ENCODE data around the gene RASSF9.

RASSF9 gene

DNA sequence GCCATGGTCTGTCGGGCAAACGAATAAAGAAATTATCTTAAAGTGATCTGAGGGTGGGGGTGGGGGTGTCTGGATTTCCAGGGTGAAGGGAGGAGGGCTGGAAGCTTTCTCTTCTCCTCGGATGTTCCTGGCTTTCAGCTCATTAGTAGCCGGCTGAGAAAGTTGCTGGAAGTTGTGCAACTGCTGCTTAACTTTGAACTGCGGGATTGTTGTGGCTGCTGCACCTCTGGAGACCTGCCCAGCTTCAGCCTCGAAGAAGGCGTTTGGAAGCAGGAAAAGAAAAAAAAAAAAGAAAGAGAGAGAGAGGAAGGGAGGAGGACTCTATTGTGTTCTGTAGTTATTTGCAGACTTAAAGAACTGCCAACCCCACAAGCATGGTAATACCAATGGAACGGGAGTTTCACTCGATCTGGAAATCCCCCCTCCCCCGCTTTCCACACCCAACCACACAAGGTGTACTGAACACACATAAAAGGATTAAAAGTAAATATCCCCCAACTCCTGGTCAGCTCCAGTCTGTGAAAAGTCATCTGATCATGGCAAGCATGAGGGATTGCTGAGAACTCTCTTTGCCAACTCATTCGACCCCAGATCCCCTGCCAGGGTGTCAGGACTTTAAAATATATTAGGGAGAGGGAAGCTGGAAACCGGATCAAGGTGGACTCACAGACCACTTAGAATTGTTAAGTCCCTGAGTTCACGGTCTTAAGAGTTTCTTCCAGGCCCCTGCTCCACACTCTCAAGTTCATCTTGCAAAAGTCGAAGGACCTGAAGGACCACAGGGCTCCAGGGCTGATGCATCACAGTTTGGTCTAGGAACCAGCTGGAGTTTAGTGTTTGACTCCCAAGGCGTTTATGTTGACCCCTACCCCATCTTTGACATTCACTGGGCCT is at the start of gene RASSF9:
TSS of gene RASSF9 (minus strand) at position 213 of the 894 bp plus-strand sequence. CDS start at position 5, 208 bp downstream.
- no peak within 1 kb of the TSS for H3K9ac ChIP-seq (ENCODE audit: low read depth, low read length)

DNA sequence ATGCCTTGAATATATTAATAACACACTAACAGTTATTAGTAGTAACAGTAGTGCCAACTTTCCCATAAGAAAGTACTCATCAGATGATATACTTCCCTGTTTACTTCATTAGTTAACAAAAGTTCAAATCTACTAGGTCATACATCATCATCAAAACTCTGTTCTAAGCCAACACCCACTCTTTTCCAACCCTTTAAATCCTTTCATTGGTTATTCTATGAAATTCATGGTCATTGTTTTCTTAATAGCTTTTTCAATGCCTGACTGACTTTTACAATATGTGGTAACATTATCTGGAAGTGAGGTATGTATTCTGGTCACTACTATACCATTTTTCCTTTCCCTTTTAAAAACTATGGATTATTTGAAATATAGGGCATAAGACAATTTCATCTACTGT is 47.6 kb upstream of the RASSF9 start:
- TF ChIP-seq, protein P1, sequence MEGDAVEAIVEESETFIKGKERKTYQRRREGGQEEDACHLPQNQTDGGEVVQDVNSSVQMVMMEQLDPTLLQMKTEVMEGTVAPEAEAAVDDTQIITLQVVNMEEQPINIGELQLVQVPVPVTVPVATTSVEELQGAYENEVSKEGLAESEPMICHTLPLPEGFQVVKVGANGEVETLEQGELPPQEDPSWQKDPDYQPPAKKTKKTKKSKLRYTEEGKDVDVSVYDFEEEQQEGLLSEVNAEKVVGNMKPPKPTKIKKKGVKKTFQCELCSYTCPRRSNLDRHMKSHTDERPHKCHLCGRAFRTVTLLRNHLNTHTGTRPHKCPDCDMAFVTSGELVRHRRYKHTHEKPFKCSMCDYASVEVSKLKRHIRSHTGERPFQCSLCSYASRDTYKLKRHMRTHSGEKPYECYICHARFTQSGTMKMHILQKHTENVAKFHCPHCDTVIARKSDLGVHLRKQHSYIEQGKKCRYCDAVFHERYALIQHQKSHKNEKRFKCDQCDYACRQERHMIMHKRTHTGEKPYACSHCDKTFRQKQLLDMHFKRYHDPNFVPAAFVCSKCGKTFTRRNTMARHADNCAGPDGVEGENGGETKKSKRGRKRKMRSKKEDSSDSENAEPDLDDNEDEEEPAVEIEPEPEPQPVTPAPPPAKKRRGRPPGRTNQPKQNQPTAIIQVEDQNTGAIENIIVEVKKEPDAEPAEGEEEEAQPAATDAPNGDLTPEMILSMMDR (IDR thresholded peaks at IDR 0.05; ENCODE audit: borderline replicate concordance, extremely low read depth, low read length, poor library complexity, severe bottlenecking): no peak
- no peak for TF ChIP-seq EZH2 (IDR thresholded peaks at IDR 0.05; ENCODE audit: borderline replicate concordance, low read depth, low read length, severe bottlenecking)
- H3K4me3 ChIP-seq (ENCODE audit: low read depth in 1 of 2, low read length in 2 of 2): no peak overlapping the region
- H3K36me3 ChIP-seq (ENCODE audit: insufficient read depth, low read length): no peaks in the 10 kb centered on the region
- DNase-seq: no peak
- no peaks in the 10 kb centered on the region for H3K27me3 ChIP-seq (ENCODE audit: insufficient read depth, low read length, poor library complexity)
- H3K9me3 ChIP-seq (ENCODE audit: insufficient read depth, low read length, severe bottlenecking): no peaks in the 10 kb centered on the region
- no peak overlapping the region for H3K4me2 ChIP-seq (ENCODE audit: insufficient read depth, low read length)
- no peak for ATAC-seq (ENCODE audit: insufficient read depth, low read depth)
- no peak overlapping the region for H3K9ac ChIP-seq (ENCODE audit: low read depth, low read length)
- H3K79me2 ChIP-seq (ENCODE audit: insufficient read depth, low read length): no peaks in the 10 kb centered on the region
- H3K4me1 ChIP-seq (ENCODE audit: insufficient read depth, low read length): no peaks in the 10 kb centered on the region
- no peaks in the 10 kb centered on the region for H4K20me1 ChIP-seq (ENCODE audit: insufficient read depth, low read length)
- H2AFZ ChIP-seq (ENCODE audit: low read depth, low read length): no peak overlapping the region
- H3K27ac ChIP-seq (ENCODE audit: low read length): no peak overlapping the region

More for the DNA sequence above, at the start of gene RASSF9:
- Histone ChIP-seq H3K9me3 (ENCODE audit: insufficient read depth, low read length, severe bottlenecking) (no peaks in the 10 kb centered on the region), H3K4me3 (ENCODE audit: low read depth in 1 of 2, low read length in 2 of 2) (no peak within 1 kb of the TSS), H3K27me3 (ENCODE audit: insufficient read depth, low read length, poor library complexity) (no peaks in the 10 kb centered on the region), H4K20me1 (ENCODE audit: insufficient read depth, low read length) (no peaks in the 10 kb centered on the region), H2AFZ (ENCODE audit: low read depth, low read length) (no peak within 1 kb of the TSS), H3K4me2 (ENCODE audit: insufficient read depth, low read length) (no peak within 1 kb of the TSS), H3K79me2 (ENCODE audit: insufficient read depth, low read length) (no peaks in the 10 kb centered on the region), H3K27ac (ENCODE audit: low read length) (no peak within 1 kb of the TSS), H3K36me3 (ENCODE audit: insufficient read depth, low read length) (no peaks in the 10 kb centered on the region), H3K4me1 (ENCODE audit: insufficient read depth, low read length) (no peaks in the 10 kb centered on the region)
- DNase-seq: no peak
- ATAC-seq (ENCODE audit: insufficient read depth, low read depth): no peak
- TF ChIP-seq, protein P1 (IDR thresholded peaks at IDR 0.05; ENCODE audit: borderline replicate concordance, extremely low read depth, low read length, poor library complexity, severe bottlenecking): no peak
- no peak for TF ChIP-seq EZH2 (IDR thresholded peaks at IDR 0.05; ENCODE audit: borderline replicate concordance, low read depth, low read length, severe bottlenecking)

DNA sequence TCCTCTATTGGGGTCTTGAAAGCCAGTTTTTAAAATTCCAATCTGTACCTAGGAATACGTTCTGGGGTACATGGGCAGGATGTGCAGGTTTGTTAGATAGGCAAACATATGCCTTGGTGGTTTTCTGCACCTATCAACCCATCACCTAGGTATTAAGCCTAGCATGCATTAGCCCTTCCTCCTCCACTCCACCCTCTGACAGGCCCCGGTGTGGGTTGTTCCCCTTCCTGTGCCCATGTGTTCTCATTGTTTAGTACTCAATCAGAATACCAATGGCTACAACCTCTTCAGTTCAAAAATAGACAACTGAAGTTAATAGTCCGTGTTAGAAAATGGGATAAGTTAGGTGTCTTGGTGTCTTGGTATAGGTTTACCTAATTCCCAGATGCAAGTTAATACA is 41.2 kb upstream of the RASSF9 start:
- no peaks in the 10 kb centered on the region for H3K79me2 ChIP-seq (ENCODE audit: insufficient read depth, low read length)
- H2AFZ ChIP-seq (ENCODE audit: low read depth, low read length): no peak overlapping the region
- H3K9me3 ChIP-seq (ENCODE audit: insufficient read depth, low read length, severe bottlenecking): no peaks in the 10 kb centered on the region
- DNase-seq (no peak), ATAC-seq (ENCODE audit: insufficient read depth, low read depth) (no peak)
- H3K4me1 ChIP-seq (ENCODE audit: insufficient read depth, low read length): no peaks in the 10 kb centered on the region
- no peaks in the 10 kb centered on the region for H3K36me3 ChIP-seq (ENCODE audit: insufficient read depth, low read length)
- no peak overlapping the region for H3K4me2 ChIP-seq (ENCODE audit: insufficient read depth, low read length)
- H4K20me1 ChIP-seq (ENCODE audit: insufficient read depth, low read length): no peaks in the 10 kb centered on the region
- no peaks in the 10 kb centered on the region for H3K27me3 ChIP-seq (ENCODE audit: insufficient read depth, low read length, poor library complexity)
- no peak overlapping the region for H3K27ac ChIP-seq (ENCODE audit: low read length)
- TF ChIP-seq EZH2 (IDR thresholded peaks at IDR 0.05; ENCODE audit: borderline replicate concordance, low read depth, low read length, severe bottlenecking): no peak
- TF ChIP-seq, protein P1 (IDR thresholded peaks at IDR 0.05; ENCODE audit: borderline replicate concordance, extremely low read depth, low read length, poor library complexity, severe bottlenecking): no peak
- no peak overlapping the region for H3K4me3 ChIP-seq (ENCODE audit: low read depth in 1 of 2, low read length in 2 of 2)
- H3K9ac ChIP-seq (ENCODE audit: low read depth, low read length): no peak overlapping the region

Measured in DND-41 (cell line).